Endothelial cell of umbilical vein (primary cell): ENCODE results near the gene USF3. TPM values are rescaled to one million over a fixed set of nuclear protein-coding genes. Genes with fewer than 3 reads are reported as not detected.

Source experiments
- BruUV-seq: library from RNA; stranded (reverse); fragments of 400-500 nt; replicated peaks from 2 replicates; lab custom pipeline; 2021; lab: Mats Ljungman, UMichigan
- CTCF ChIA-PET: fragments of 300-600, 350-600 bp; sonication (Branson Sonifier 250); formaldehyde crosslinking; loops from one replicate; lab custom pipeline; 2021; ENCODE audit warnings: antibody characterized with exemption, inconsistent platforms; lab: Charles Lee
- POLR2A ChIA-PET: fragments of 300-600, 350-600 bp; sonication (Branson Sonifier 250); formaldehyde crosslinking; loops from one replicate; lab custom pipeline; 2021; ENCODE audit warnings: antibody characterized with exemption, inconsistent platforms; lab: Charles Lee
- DNase-seq: peaks from one replicate; pipeline ENCODE4 v3.0.0-alpha.2; 2011; ENCODE audit warnings: low read depth, low spot score
- FAIRE-seq: peaks from 2 replicates; lab custom pipeline; 2011; peaks lifted over from hg19 to GRCh38; lab: Jason Lieb, UNC
- H2AFZ ChIP-seq: 2 replicates; pipeline ENCODE4 v1.6.0; 2012; ENCODE audit warnings: low read depth, low read length, control low read depth, inconsistent platforms
- H3K27ac ChIP-seq: 2 replicates; pipeline ENCODE4 v1.5.1; 2011; ENCODE audit warnings: low read depth, mild to moderate bottlenecking, control low read depth, low read length, moderate library complexity; ENCODE audit not compliant: insufficient read depth
- H3K27me3 ChIP-seq, 2 experiments: 2 replicates each; pipeline versions ENCODE4 v1.6.0 to v1.6.1; 2011; ENCODE audit warnings: low read length in 2 of 2, mixed read lengths in 1 of 2; ENCODE audit not compliant: control insufficient read depth in 2 of 2, insufficient read depth in 2 of 2
- H3K36me3 ChIP-seq, 2 experiments: 2 replicates in 1 of 2; 3 replicates in 1 of 2; pipeline ENCODE4 v1.5.1; 2011; ENCODE audit warnings: low read length in 2 of 2, mild to moderate bottlenecking in 1 of 2, moderate library complexity in 1 of 2; ENCODE audit not compliant: control insufficient read depth in 2 of 2, insufficient read depth in 2 of 2; ENCODE audit errors: extremely low read depth in 1 of 2
- H3K4me1 ChIP-seq: 3 replicates; pipeline ENCODE4 v1.5.1; 2011; ENCODE audit warnings: mild to moderate bottlenecking, low read length; ENCODE audit not compliant: control insufficient read depth, insufficient read depth; ENCODE audit errors: extremely low read depth
- H3K4me2 ChIP-seq: 2 replicates; pipeline ENCODE4 v1.6.1; 2011; ENCODE audit warnings: low read length, control low read depth, mixed read lengths; ENCODE audit not compliant: insufficient read depth
- H3K4me3 ChIP-seq, 3 experiments: fragments of 200-600 bp in 1 of 3; sonication (generic), shearing (Covaris generic) in 1 of 3; replicated peaks in 1 of 3; 2 replicates each; pipeline ENCODE4 v1.5.1; 2011 to 2016; ENCODE audit warnings: control low read depth in 3 of 3, low read length in 3 of 3, mild to moderate bottlenecking in 2 of 3, inconsistent platforms in 1 of 3, low read depth in 1 of 3, moderate library complexity in 1 of 3; ENCODE audit not compliant: insufficient read depth in 1 of 3
- H3K79me2 ChIP-seq: 2 replicates; pipeline ENCODE4 v1.6.0; 2012; ENCODE audit warnings: low read length, inconsistent platforms; ENCODE audit not compliant: control insufficient read depth, insufficient read depth
- H3K9ac ChIP-seq: replicated peaks from 2 replicates; pipeline ENCODE3; 2011; ENCODE audit warnings: low read length, control low read depth; ENCODE audit not compliant: insufficient read depth; ENCODE audit errors: extremely low read depth
- H3K9me1 ChIP-seq: replicated peaks from 3 replicates; pipeline ENCODE4 v1.6.0; 2011; ENCODE audit warnings: mild to moderate bottlenecking, low read length; ENCODE audit not compliant: control insufficient read depth, insufficient read depth; ENCODE audit errors: extremely low read depth
- H3K9me3 ChIP-seq: replicated peaks from 2 replicates; pipeline ENCODE4 v1.5.1; 2012; ENCODE audit warnings: low read length, inconsistent platforms; ENCODE audit not compliant: control insufficient read depth, insufficient read depth
- H4K20me1 ChIP-seq: replicated peaks from 2 replicates; pipeline ENCODE3; 2011; ENCODE audit warnings: mild to moderate bottlenecking, low read length; ENCODE audit not compliant: control insufficient read depth, insufficient read depth; ENCODE audit errors: extremely low read depth
- CTCF ChIP-seq, 2 donors: IDR thresholded peaks; 1 replicate in 1 of 2; 2 replicates in 1 of 2; pipeline ENCODE4 v1.5.1; 2011; ENCODE audit warnings: low read length in 2 of 2, mild to moderate bottlenecking in 2 of 2, moderate library complexity in 2 of 2, control low read depth in 1 of 2, inconsistent platforms in 1 of 2, low read depth in 1 of 2; ENCODE audit not compliant: insufficient read depth in 1 of 2; ENCODE audit errors: extremely low read depth in 1 of 2
- EZH2 ChIP-seq: IDR thresholded peaks from 2 replicates; pipeline ENCODE4 v1.6.1; 2012; ENCODE audit warnings: borderline replicate concordance, low read depth, mild to moderate bottlenecking, moderate library complexity, low read length, inconsistent platforms; ENCODE audit not compliant: severe bottlenecking
- FOS ChIP-seq: IDR thresholded peaks from 2 replicates; pipeline ENCODE4 v1.6.1; 2011; ENCODE audit warnings: mild to moderate bottlenecking, low read length, moderate library complexity, borderline replicate concordance; ENCODE audit not compliant: insufficient read depth
- GATA2 ChIP-seq: IDR thresholded peaks from 2 replicates; pipeline ENCODE4 v1.7.0; 2011; ENCODE audit warnings: low read depth, mild to moderate bottlenecking, moderate library complexity, mixed read lengths, low read length; ENCODE audit not compliant: insufficient read length, insufficient read depth
- JUN ChIP-seq: IDR thresholded peaks from 2 replicates; pipeline ENCODE4 v1.6.1; 2011; ENCODE audit warnings: borderline replicate concordance, low read depth; ENCODE audit not compliant: insufficient read length, insufficient read depth
- MAX ChIP-seq: IDR thresholded peaks from 2 replicates; pipeline ENCODE4 v1.6.1; 2011; ENCODE audit not compliant: insufficient read depth, insufficient read length
- MYC ChIP-seq: IDR thresholded peaks from one replicate; pipeline ENCODE4 v1.6.1; 2011; ENCODE audit warnings: mild to moderate bottlenecking, low read depth, low read length
- dilution Hi-C: fragments of 300-500 bp; cut with MboI; formaldehyde crosslinking; loops from one replicate; pipeline ENCODE4 v1.15.0; 2019; ENCODE audit warnings: low sequenced_read_pairs; ENCODE audit not compliant: extremely low pct_ligation_motif_present
- intact Hi-C: fragments of 100-400 bp; cut with micrococcal nuclease; formaldehyde crosslinking; loops from one replicate; pipeline ENCODE4 v1.10.0; 2022
- polyA plus RNA-seq, 4 experiments: library from polyadenylated mRNA; depleted of rRNA in 3 of 4; stranded (reverse) in 3 of 4; unstranded in 1 of 4; fragments of >200 nt; gene quantifications; 2 replicates each; pipeline versions ENCODE4 v1.2.1 to v1.2.3, GENCODE V29; 2011 to 2012; ENCODE audit warnings: missing spikeins in 1 of 4
- total RNA-seq: library from RNA; stranded (reverse); gene quantifications from 2 replicates; pipeline ENCODE4 v1.2.3, GENCODE V29; 2021

USF3 gene
- total and polyA plus RNA-seq, 2 donors (not counting 3 experiments of a cell fraction or from before 2014, with no cell fraction given): 7.0 to 10.5 TPM

GRCh38 chr3:113660896-113661295 lies 35.5 kb downstream of the USF3 start:
- Histone ChIP-seq H2AFZ (no peak overlapping the region), H4K20me1 (no peaks in the 10 kb centered on the region), H3K27me3 (no peaks in the 10 kb centered on the region), H3K79me2 (no peaks in the 10 kb centered on the region), H3K9me1 (no peaks in the 10 kb centered on the region), H3K36me3 (peaks cover 9 to 14% of the 10 kb centered on the region in 2 experiments), H3K4me1 (no peaks in the 10 kb centered on the region), H3K4me2 (no peak overlapping the region), H3K27ac (no peak overlapping the region), H3K9ac (no peak overlapping the region), H3K9me3 (no peaks in the 10 kb centered on the region), H3K4me3 (no peak overlapping the region)
- dilution Hi-C loops: no loop called here
- DNase-seq (no peak), FAIRE-seq (no peak)
- intact Hi-C loops: no loop called here
- no TSS peak for BruUV-seq
- ChIA-PET POLR2A (no interaction called here), CTCF (no interaction called here)
- TF ChIP-seq GATA2: no peak
- no peak for TF ChIP-seq CTCF (IDR thresholded peaks at IDR 0.05; ENCODE audit: extremely low read depth in 1 of 2, insufficient read depth in 1 of 2, low read depth in 1 of 2, low read length in 2 of 2)
- no peak for TF ChIP-seq FOS
- TF ChIP-seq MAX: no peak
- TF ChIP-seq MYC: no peak
- no peak for TF ChIP-seq EZH2
- no peak for TF ChIP-seq JUN
